ENCODE data around the gene ANO2.
A peak's percentile ranks its signal among the peaks of the same experiment; 100 is the strongest.
"Not testable (repeated sequence)": the region's sequence is repeated elsewhere in the genome, so short reads cannot be mapped to it uniquely, and the experiment has no call there.

The ANO2 gene

GRCh38 chr12:5818877-5819276 is 126.2 kb downstream of the ANO2 start:
- DNase-seq (ENCODE audit: low read depth in 2 of 2) = not testable (repeated sequence)

GRCh38 chr12:5817246-5817645 is 127.8 kb downstream of the ANO2 start:
- DNase-seq (ENCODE audit: low read depth in 2 of 2) = no peak

GRCh38 chr12:5809586-5809985 is 135.5 kb downstream of the ANO2 start:
- DNase-seq (ENCODE audit: low read depth in 2 of 2) = no peak

GRCh38 chr12:5808981-5809380 is 136.1 kb downstream of the ANO2 start:
- DNase-seq (ENCODE audit: low read depth in 2 of 2) = no peak

GRCh38 chr12:5807514-5808219 is 137.4 kb downstream of the ANO2 start:
- no peak for DNase-seq (ENCODE audit: low read depth in 2 of 2)

GRCh38 chr12:5807090-5807414 is 138.0 kb downstream of the ANO2 start:
- DNase-seq (ENCODE audit: low read depth in 2 of 2) = no peak

GRCh38 chr12:5806371-5807089 is 138.5 kb downstream of the ANO2 start:
- DNase-seq (ENCODE audit: low read depth in 2 of 2) = no peak

- no peak for DNase-seq (ENCODE audit: low read depth in 2 of 2)
Measured at GRCh38 chr12:5803532-5803931, 141.5 kb downstream of the ANO2 start.

GRCh38 chr12:5798242-5799015 is 146.6 kb downstream of the ANO2 start:
- no peak for DNase-seq (ENCODE audit: low read depth in 2 of 2)

GRCh38 chr12:5797661-5798060 is 147.4 kb downstream of the ANO2 start:
- no peak for DNase-seq (ENCODE audit: low read depth in 2 of 2)

GRCh38 chr12:5796959-5797225 is 148.2 kb downstream of the ANO2 start:
- no peak for DNase-seq (ENCODE audit: low read depth in 2 of 2)

GRCh38 chr12:5796171-5796958 is 148.7 kb downstream of the ANO2 start:
- DNase-seq (ENCODE audit: low read depth in 2 of 2) = peak in 1 of 2 donors; percentile 22

GRCh38 chr12:5794156-5794555 is 150.9 kb downstream of the ANO2 start:
- no peak for DNase-seq (ENCODE audit: low read depth in 2 of 2)

- DNase-seq (ENCODE audit: low read depth in 2 of 2) = no peak
Measured at GRCh38 chr12:5792343-5792742, 152.7 kb downstream of the ANO2 start.

GRCh38 chr12:5789469-5789968 is 155.5 kb downstream of the ANO2 start:
- DNase-seq (ENCODE audit: low read depth in 2 of 2) = no peak

GRCh38 chr12:5787828-5788227 is 157.2 kb downstream of the ANO2 start:
- DNase-seq (ENCODE audit: low read depth in 2 of 2) = no peak

- no peak for DNase-seq (ENCODE audit: low read depth in 2 of 2)
Measured at GRCh38 chr12:5785601-5786000, 159.5 kb downstream of the ANO2 start.

GRCh38 chr12:5784462-5785130 is 160.5 kb downstream of the ANO2 start:
- DNase-seq (ENCODE audit: low read depth in 2 of 2) = no peak

GRCh38 chr12:5783289-5783920 is 161.7 kb downstream of the ANO2 start:
- no peak for DNase-seq (ENCODE audit: low read depth in 2 of 2)

- DNase-seq (ENCODE audit: low read depth in 2 of 2) = no peak
Measured at GRCh38 chr12:5780536-5780935, 164.5 kb downstream of the ANO2 start.

GRCh38 chr12:5779401-5779800 is 165.7 kb downstream of the ANO2 start:
- DNase-seq (ENCODE audit: low read depth in 2 of 2) = no peak

All from stimulated activated CD4-positive, alpha-beta T cell treated with anti-CD3 and anti-CD28 coated beads, Interleukin-4, amount 100 ng/mL, for 48 hours (primary cell).